Measurements from ENCODE around the gene NAB2.
A peak's percentile ranks its signal among the peaks of the same experiment; 100 is the strongest.
"Not testable (repeated sequence)": the region's sequence is repeated elsewhere in the genome, so short reads cannot be mapped to it uniquely, and the experiment has no call there.

NAB2 gene

GRCh38 chr12:57088354-57089270, at the start of gene NAB2:
NAB2 (plus strand) TSS chr12:57089114; CDS start chr12:57089272, 158 bp downstream.
- DNase-seq: peak; percentile 31 to 96 (median 84)

- DNase-seq: no peak
Observed at GRCh38 chr12:57040211-57040610, 48.7 kb upstream of the NAB2 start.

GRCh38 chr12:57040750-57041149, 48.2 kb upstream of the NAB2 start:
- DNase-seq: no peak

GRCh38 chr12:57042695-57043094, 46.2 kb upstream of the NAB2 start:
- DNase-seq: no peak

GRCh38 chr12:57044468-57044867, 44.4 kb upstream of the NAB2 start:
- DNase-seq: no peak

GRCh38 chr12:57044889-57045288, 44.0 kb upstream of the NAB2 start:
- DNase-seq: no peak

GRCh38 chr12:57046086-57046791, 42.7 kb upstream of the NAB2 start:
- no peak for DNase-seq

GRCh38 chr12:57046947-57047890, 41.7 kb upstream of the NAB2 start:
- DNase-seq: peak in 2 of 14 donors; percentile 3 to 42

- no peak for DNase-seq
Observed at GRCh38 chr12:57047981-57048380, 40.9 kb upstream of the NAB2 start.

GRCh38 chr12:57048423-57049118, 40.3 kb upstream of the NAB2 start:
- no peak for DNase-seq

- no peak for DNase-seq
Observed at GRCh38 chr12:57049119-57049446, 39.8 kb upstream of the NAB2 start.

- no peak for DNase-seq
Observed at GRCh38 chr12:57049890-57050289, 39.0 kb upstream of the NAB2 start, which contains the start of gene MYO1A. MYO1A (minus strand) TSS chr12:57050129; CDS start chr12:57048323, 1,806 bp downstream.

GRCh38 chr12:57051011-57051410, 37.9 kb upstream of the NAB2 start:
- DNase-seq: no peak

- not testable (repeated sequence) for DNase-seq
Observed at GRCh38 chr12:57053146-57053545, 35.8 kb upstream of the NAB2 start.

- not testable (repeated sequence) for DNase-seq
Observed at GRCh38 chr12:57053901-57054300, 35.0 kb upstream of the NAB2 start.

GRCh38 chr12:57055824-57056223, 33.1 kb upstream of the NAB2 start:
- no peak for DNase-seq

GRCh38 chr12:57057067-57057751, 31.7 kb upstream of the NAB2 start:
- no peak for DNase-seq

GRCh38 chr12:57058454-57058853, 30.5 kb upstream of the NAB2 start:
- DNase-seq: no peak

GRCh38 chr12:57063991-57064685, 24.8 kb upstream of the NAB2 start:
- DNase-seq: no peak

- DNase-seq: no peak
Observed at GRCh38 chr12:57066245-57066644, 22.7 kb upstream of the NAB2 start.

- DNase-seq: peak in 10 of 14 donors; percentile 13 to 54 (median 43)
Observed at GRCh38 chr12:57069523-57069922, 19.4 kb upstream of the NAB2 start.
